Lung (tissue), 16 donors: ENCODE measurements around the gene UNC93A. TPM values are rescaled to one million over a fixed set of nuclear protein-coding genes. Genes with fewer than 3 reads are reported as not detected.
"Not testable (repeated sequence)": the region's sequence is repeated elsewhere in the genome, so short reads cannot be mapped to it uniquely, and the experiment has no call there.

Source experiments
- ATAC-seq: fragments of 200-7000 bp; cut with Tn5 transposase; one replicate; pipeline ENCODE4 v1.9.1; 2020; ENCODE audit warnings: moderate number of reproducible peaks; ENCODE audit not compliant: insufficient read depth, low FRiP score
- DNase-seq, 3 donors: peaks; one replicate each; pipeline ENCODE4 v3.0.0-alpha.2; 2013 to 2017
- H3K27ac ChIP-seq, 2 donors: one replicate each; pipeline ENCODE4 v1.5.1; 2013; ENCODE audit warnings: mild to moderate bottlenecking in 2 of 2, moderate library complexity in 2 of 2, control low read depth in 1 of 2, inconsistent platforms in 1 of 2, low read depth in 1 of 2, low read length in 1 of 2
- H3K27me3 ChIP-seq, 3 donors: one replicate each; pipeline ENCODE4 v1.5.1; 2013; ENCODE audit warnings: low read length in 2 of 3; ENCODE audit not compliant: control insufficient read depth in 3 of 3, insufficient read depth in 3 of 3
- H3K36me3 ChIP-seq, 4 donors: one replicate each; pipeline ENCODE4 v1.5.1; 2013; ENCODE audit warnings: low read length in 4 of 4, mild to moderate bottlenecking in 1 of 4, moderate library complexity in 1 of 4; ENCODE audit not compliant: control insufficient read depth in 4 of 4, insufficient read depth in 4 of 4
- H3K4me1 ChIP-seq, 5 donors: one replicate each; pipeline ENCODE4 v1.5.1; 2013; ENCODE audit warnings: low read length in 5 of 5, mild to moderate bottlenecking in 2 of 5, moderate library complexity in 1 of 5; ENCODE audit not compliant: control insufficient read depth in 5 of 5, insufficient read depth in 5 of 5
- H3K4me3 ChIP-seq: one replicate; pipeline ENCODE4 v1.5.1; 2013; ENCODE audit warnings: mild to moderate bottlenecking, control low read depth, moderate library complexity
- H3K9ac ChIP-seq, 2 donors: one replicate each; pipeline ENCODE4 v1.5.1; 2013; ENCODE audit warnings: low read length in 2 of 2, control low read depth in 1 of 2; ENCODE audit not compliant: insufficient read depth in 1 of 2
- H3K9me3 ChIP-seq, 4 donors: one replicate each; pipeline ENCODE4 v1.5.1; 2013; ENCODE audit warnings: low read length in 3 of 4, mild to moderate bottlenecking in 1 of 4, moderate library complexity in 1 of 4; ENCODE audit not compliant: control insufficient read depth in 4 of 4, insufficient read depth in 3 of 4
- CTCF ChIP-seq: IDR thresholded peaks from 2 replicates; pipeline ENCODE4 v1.5.1; 2012; ENCODE audit warnings: mild to moderate bottlenecking; ENCODE audit errors: control extremely low read depth, extremely low read depth
- WGBS, 2 donors: extraction: QIAGEN DNeasy Blood & Tissue Kit; methylation state at CpG; one replicate each; pipeline ENCODE4 v1.1.7; 2013; 5-methylcytosine and 5-hydroxymethylcytosine counted together
- long read RNA-seq, 5 donors: transcript quantifications; one replicate each; lab custom pipeline, GENCODE V29; 2026
- polyA plus RNA-seq, 2 donors: library from polyadenylated mRNA; stranded (reverse); fragments of 200-250 nt; gene quantifications; one replicate each; pipeline ENCODE4 v1.2.1, GENCODE V29; 2013
- total RNA-seq, 2 donors: library from RNA; depleted of rRNA in 1 of 2; stranded (reverse); fragments of >200 nt in 1 of 2; gene quantifications; one replicate each; pipeline ENCODE4 v1.2.1, GENCODE V29; 2014 to 2021
- donor health status: control.
- donor health status: control.
- donor health status: Bipolar disorder and iron deficiency.
- donor health status: healthy.
- donor health status: DM: yes; HTN: yes; CAD: no.

The UNC93A gene
- total RNA-seq (not detected), polyA plus RNA-seq (not detected)
- long read RNA-seq, donor 1, result 0 reads
- long read RNA-seq, donor 2, result 0 reads
- long read RNA-seq, donor 3, result 0 reads
- long read RNA-seq, donor 4, result 0 reads
- long read RNA-seq, donor 5, result 0 reads

GRCh38 chr6:167290786-167291622 is at the start of gene UNC93A:
Gene UNC93A (plus strand): TSS chr6:167291315. CDS start chr6:167291490, 175 bp downstream.
- Histone ChIP-seq H3K4me3 (no peak within 1 kb of the TSS), H3K9me3 (no peaks in the 10 kb centered on the region), H3K27me3 (no peaks in the 10 kb centered on the region), H3K4me1 (peaks cover 0 to 6% (median 0%) of the 10 kb centered on the region in 5 donors), H3K9ac (no peak within 1 kb of the TSS), H3K27ac (no peak within 1 kb of the TSS), H3K36me3 (no peaks in the 10 kb centered on the region)
- ATAC-seq (no peak), DNase-seq (no peak)
- 77 to 81% methylated on average over 7 of the region's 7 CpGs for WGBS, 2 donors
- TF ChIP-seq CTCF, result no peak

- H3K27ac ChIP-seq, H3K4me3 ChIP-seq, ATAC-seq, H3K9ac ChIP-seq, H3K9me3 ChIP-seq, H3K4me1 ChIP-seq, H3K27me3 ChIP-seq, H3K36me3 ChIP-seq: not testable (repeated sequence)
- 43 to 62% methylated on average over 20 to 29 of the region's 30 CpGs for WGBS, 2 donors
- DNase-seq, result peak; percentile 51 to 73 (median 65)
These were observed 49.6 kb upstream of the UNC93A start for GRCh38 chr6:167241321-167242134.

- ATAC-seq, H3K9me3 ChIP-seq, H3K27me3 ChIP-seq, H3K4me1 ChIP-seq, H3K36me3 ChIP-seq, H3K27ac ChIP-seq, H3K9ac ChIP-seq, DNase-seq, H3K4me3 ChIP-seq: not testable (repeated sequence)
- WGBS, 2 donors, result 76 to 90% methylated on average over 1 to 2 of the region's 7 CpGs
These were observed 49.0 kb upstream of the UNC93A start for GRCh38 chr6:167242135-167242506.

- not testable (repeated sequence) for H3K4me1 ChIP-seq, H3K9ac ChIP-seq, ATAC-seq, H3K36me3 ChIP-seq, H3K4me3 ChIP-seq, H3K27ac ChIP-seq, H3K27me3 ChIP-seq, DNase-seq, H3K9me3 ChIP-seq
- WGBS, 2 donors, result 84 to 91% methylated on average over 6 of the region's 6 CpGs
These were observed 48.5 kb upstream of the UNC93A start for GRCh38 chr6:167242511-167243051.
